ENCODE results near the gene HNRNPAB. TPM values are rescaled to one million over a fixed set of nuclear protein-coding genes. Genes with fewer than 3 reads are reported as not detected.

The HNRNPAB gene
- total and polyA plus RNA-seq, 8 donors, result 24.5 to 61.6 (median 46.2) TPM

GRCh38 chr5:178229861-178230260 lies 25.5 kb downstream of the HNRNPAB start:
- 94% methylated on average over 10 of the region's 10 CpGs for WGBS, 2 donors
- no peak for ATAC-seq
- H3K4me3 ChIP-seq, result no peak overlapping the region
- intact Hi-C loops (cut with DNase I), result no loop called here
- no peak for FAIRE-seq
- TF ChIP-seq CTCF (IDR thresholded peaks at IDR 0.05), result no peak
- H3K27ac ChIP-seq, result no peak overlapping the region
- peaks cover 0 to 15% (median 8%) of the 10 kb centered on the region in 3 donors for H3K4me1 ChIP-seq
- H3K36me3 ChIP-seq, result no peaks in the 10 kb centered on the region
- DNase-seq, result peak in 1 of 6 donors; percentile 53
- H3K9me3 ChIP-seq, result no peaks in the 10 kb centered on the region
- no peaks in the 10 kb centered on the region for H3K27me3 ChIP-seq

GRCh38 chr5:178230879-178231538 lies 26.7 kb downstream of the HNRNPAB start:
- intact Hi-C loops (cut with DNase I), result no loop called here
- FAIRE-seq (no peak), DNase-seq (peak in 2 of 6 donors; percentile 46 to 60), ATAC-seq (peak in 2 of 4 donors; percentile 2 to 15)
- no peaks in the 10 kb centered on the region for H3K9me3 ChIP-seq
- H3K36me3 ChIP-seq, result no peaks in the 10 kb centered on the region
- no peak for TF ChIP-seq CTCF (IDR thresholded peaks at IDR 0.05)
- no peak overlapping the region for H3K27ac ChIP-seq
- H3K27me3 ChIP-seq, result no peaks in the 10 kb centered on the region
- H3K4me1 ChIP-seq, result peaks cover 0 to 15% (median 8%) of the 10 kb centered on the region in 3 donors
- H3K4me3 ChIP-seq, result peak overlapping the region in 3 of 4 donors; percentile 88 to 92 (median 89)
- 47 to 60% methylated on average over 9 of the region's 9 CpGs for WGBS, 2 donors

GRCh38 chr5:178231539-178232123 lies 27.3 kb downstream of the HNRNPAB start:
- ATAC-seq, result peak; percentile 3 to 5 (median 5)

GRCh38 chr5:178232124-178232919 lies 28.0 kb downstream of the HNRNPAB start, which contains the start of gene PHYKPL:
Gene PHYKPL, minus strand, starts transcription at chr5:178232802. Its CDS starts 252 bp downstream, at chr5:178232550.
- FAIRE-seq (no peak), ATAC-seq (peak; percentile 67 to 84 (median 76)), DNase-seq (peak; percentile 60 to 87 (median 80))
- Histone ChIP-seq H3K36me3 (no peaks in the 10 kb centered on the region), H3K27me3 (no peaks in the 10 kb centered on the region), H3K4me3 (peak within 1 kb of the TSS; percentile 87 to 92 (median 88)), H3K9me3 (no peaks in the 10 kb centered on the region), H3K4me1 (peaks cover 0 to 27% (median 8%) of the 10 kb centered on the region in 3 donors), H3K27ac (peak within 1 kb of the TSS; percentile 83 to 92 (median 88))
- intact Hi-C loops (cut with DNase I), result no loop called here
- WGBS, 2 donors, result 0 to 1% methylated on average over 61 to 102 of the region's 102 CpGs
- no peak for TF ChIP-seq CTCF (IDR thresholded peaks at IDR 0.05)

More at GRCh38 chr5:178231539-178232123, 27.3 kb downstream of the HNRNPAB start:
- Histone ChIP-seq H3K36me3 (no peaks in the 10 kb centered on the region), H3K27ac (peak overlapping the region; percentile 83 to 92 (median 88)), H3K4me3 (peak overlapping the region; percentile 87 to 92 (median 88)), H3K9me3 (no peaks in the 10 kb centered on the region), H3K27me3 (no peaks in the 10 kb centered on the region), H3K4me1 (peaks cover 0 to 20% (median 8%) of the 10 kb centered on the region in 3 donors)
- DNase-seq, result no peak
- FAIRE-seq, result no peak
- 14 to 21% methylated on average over 21 of the region's 21 CpGs for WGBS, 2 donors
- intact Hi-C loops (cut with DNase I), result no loop called here
- TF ChIP-seq CTCF (IDR thresholded peaks at IDR 0.05), result no peak
